Body of pancreas (tissue), 4 donors: Measurements from ENCODE around the gene NEUROD4.

ENCODE experiments used
- POLR2A ChIP-seq, 3 donors: fragments of 450-650 bp; IDR thresholded peaks; one replicate each; pipeline ENCODE4 v1.6.1; 2016; ENCODE audit warnings: antibody characterized with exemption in 3 of 3, mild to moderate bottlenecking in 2 of 3
- TF ChIP-seq, protein P1 (sequence below), 7 experiments: fragments of 450-650 bp in 4 of 7; fragments of 200-600 bp in 3 of 7; sonication (generic) in 3 of 7; IDR thresholded peaks; one replicate each; pipeline ENCODE4 v1.5.1; 2016 to 2019; ENCODE audit warnings: antibody characterized with exemption in 7 of 7

DNA sequence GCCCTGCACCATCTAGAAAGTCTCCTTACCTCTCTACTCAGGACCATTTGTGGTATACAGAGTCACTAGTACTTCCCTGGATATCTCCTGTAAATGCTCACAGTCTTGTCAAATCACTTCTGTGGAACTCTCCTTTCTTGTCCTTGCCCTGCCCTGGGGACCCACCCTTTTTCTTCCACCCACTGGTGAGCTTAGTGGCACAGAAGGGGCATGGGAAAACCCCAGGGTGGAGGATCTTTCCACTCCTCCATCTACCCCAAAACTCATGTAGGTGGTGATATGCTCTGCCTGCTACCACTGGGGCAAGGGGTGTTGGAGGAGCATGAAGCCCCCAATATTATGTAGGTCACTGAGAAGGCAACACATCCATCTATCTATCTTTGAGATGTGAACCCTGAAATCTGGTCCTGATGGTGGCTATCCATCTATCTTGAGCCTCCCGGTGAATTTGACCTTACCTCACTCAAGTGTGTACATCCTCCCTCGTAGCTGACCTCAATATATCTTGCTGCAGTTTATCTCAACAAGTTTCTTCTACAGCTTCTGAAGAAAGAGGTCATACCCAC, 36.2 kb upstream of the NEUROD4 start:
- TF ChIP-seq, protein P1, sequence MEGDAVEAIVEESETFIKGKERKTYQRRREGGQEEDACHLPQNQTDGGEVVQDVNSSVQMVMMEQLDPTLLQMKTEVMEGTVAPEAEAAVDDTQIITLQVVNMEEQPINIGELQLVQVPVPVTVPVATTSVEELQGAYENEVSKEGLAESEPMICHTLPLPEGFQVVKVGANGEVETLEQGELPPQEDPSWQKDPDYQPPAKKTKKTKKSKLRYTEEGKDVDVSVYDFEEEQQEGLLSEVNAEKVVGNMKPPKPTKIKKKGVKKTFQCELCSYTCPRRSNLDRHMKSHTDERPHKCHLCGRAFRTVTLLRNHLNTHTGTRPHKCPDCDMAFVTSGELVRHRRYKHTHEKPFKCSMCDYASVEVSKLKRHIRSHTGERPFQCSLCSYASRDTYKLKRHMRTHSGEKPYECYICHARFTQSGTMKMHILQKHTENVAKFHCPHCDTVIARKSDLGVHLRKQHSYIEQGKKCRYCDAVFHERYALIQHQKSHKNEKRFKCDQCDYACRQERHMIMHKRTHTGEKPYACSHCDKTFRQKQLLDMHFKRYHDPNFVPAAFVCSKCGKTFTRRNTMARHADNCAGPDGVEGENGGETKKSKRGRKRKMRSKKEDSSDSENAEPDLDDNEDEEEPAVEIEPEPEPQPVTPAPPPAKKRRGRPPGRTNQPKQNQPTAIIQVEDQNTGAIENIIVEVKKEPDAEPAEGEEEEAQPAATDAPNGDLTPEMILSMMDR (IDR thresholded peaks at IDR 0.05): no peak
- no peak for TF ChIP-seq POLR2A (IDR thresholded peaks at IDR 0.05)
